ENCODE data around the gene CCDC70. TPM values are rescaled to one million over a fixed set of nuclear protein-coding genes. Genes with fewer than 3 reads are reported as not detected.
"Not testable (repeated sequence)": the region's sequence is repeated elsewhere in the genome, so short reads cannot be mapped to it uniquely, and the experiment has no call there.

CCDC70 gene
- total RNA-seq, 1 donor from 2014 or later = not detected

DNA sequence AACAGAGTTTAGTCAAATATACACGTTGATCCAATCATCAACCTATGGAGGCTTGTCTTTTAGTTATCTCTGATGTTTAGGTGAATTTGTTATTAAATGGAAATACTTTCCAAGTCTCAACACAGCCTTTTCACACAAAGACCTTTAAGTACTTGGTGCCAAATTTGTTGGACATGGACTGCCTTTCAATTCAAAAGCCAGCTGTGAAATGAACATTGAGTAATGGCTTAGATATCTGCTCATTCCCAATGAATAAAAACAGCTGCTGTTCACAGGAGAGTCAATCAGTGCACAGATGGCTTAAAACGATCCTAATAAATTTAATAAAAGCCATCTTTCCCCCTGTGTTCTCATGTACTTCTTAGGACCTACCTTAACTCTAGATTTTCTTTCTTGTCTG is 37.9 kb upstream of the CCDC70 start:
- H3K36me3 ChIP-seq = no peaks in the 10 kb centered on the region
- H3K4me1 ChIP-seq = peaks cover 32% of the 10 kb centered on the region
- H3K4me3 ChIP-seq = no peak overlapping the region
- no peak for DNase-seq (ENCODE audit: extremely low spot score in 2 of 2)
- H3K9me3 ChIP-seq = no peaks in the 10 kb centered on the region
- no peak overlapping the region for H3K27ac ChIP-seq
- intact Hi-C loops (cut with DNase I) = no loop called here
- TF ChIP-seq POLR2AphosphoS5 (IDR thresholded peaks at IDR 0.05; ENCODE audit: insufficient read depth in 1 of 2, low read depth in 1 of 2) (no peak), POLR2A (IDR thresholded peaks at IDR 0.05) (no peak), CTCF (IDR thresholded peaks at IDR 0.05) (no peak)
- H3K27me3 ChIP-seq = no peaks in the 10 kb centered on the region

GRCh38 chr13:51824712-51825111 is 37.1 kb upstream of the CCDC70 start:
- DNase-seq (ENCODE audit: extremely low spot score in 2 of 2); H3K36me3 ChIP-seq; H3K4me3 ChIP-seq; H3K9me3 ChIP-seq; H3K27ac ChIP-seq; intact Hi-C loops (cut with DNase I); H3K27me3 ChIP-seq: not testable (repeated sequence)
- peaks cover 27% of the 10 kb centered on the region for H3K4me1 ChIP-seq

DNA sequence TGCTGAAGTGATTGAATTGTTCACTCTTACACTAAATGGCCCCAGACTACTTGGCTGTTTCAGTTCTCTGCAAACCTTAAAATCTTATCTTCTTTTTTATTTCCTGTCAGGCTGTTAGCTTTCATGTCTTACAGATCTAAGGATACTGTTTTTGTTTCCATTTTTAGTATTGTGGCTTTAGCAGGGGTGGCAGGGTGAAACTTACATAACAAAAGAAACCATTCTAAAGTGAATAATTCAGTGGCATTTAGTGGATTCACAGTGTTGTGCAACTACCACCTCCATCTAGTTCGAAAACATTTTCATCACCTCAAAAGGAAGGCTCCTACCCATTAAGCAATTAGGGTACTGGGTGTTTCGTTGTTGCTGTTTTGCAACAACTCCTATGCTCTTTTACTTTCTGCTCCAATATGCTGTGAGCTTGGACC is 36.6 kb upstream of the CCDC70 start:
- Histone ChIP-seq H3K27ac (no peak overlapping the region), H3K4me1 (peaks cover 27% of the 10 kb centered on the region), H3K36me3 (no peaks in the 10 kb centered on the region), H3K9me3 (no peaks in the 10 kb centered on the region), H3K4me3 (no peak overlapping the region), H3K27me3 (no peaks in the 10 kb centered on the region)
- intact Hi-C loops (cut with DNase I) = no loop called here
- DNase-seq (ENCODE audit: extremely low spot score in 2 of 2) = no peak
- TF ChIP-seq CTCF (IDR thresholded peaks at IDR 0.05) = no peak
- no peak for TF ChIP-seq POLR2AphosphoS5 (IDR thresholded peaks at IDR 0.05; ENCODE audit: insufficient read depth in 1 of 2, low read depth in 1 of 2)
- no peak for TF ChIP-seq POLR2A (IDR thresholded peaks at IDR 0.05)

DNA sequence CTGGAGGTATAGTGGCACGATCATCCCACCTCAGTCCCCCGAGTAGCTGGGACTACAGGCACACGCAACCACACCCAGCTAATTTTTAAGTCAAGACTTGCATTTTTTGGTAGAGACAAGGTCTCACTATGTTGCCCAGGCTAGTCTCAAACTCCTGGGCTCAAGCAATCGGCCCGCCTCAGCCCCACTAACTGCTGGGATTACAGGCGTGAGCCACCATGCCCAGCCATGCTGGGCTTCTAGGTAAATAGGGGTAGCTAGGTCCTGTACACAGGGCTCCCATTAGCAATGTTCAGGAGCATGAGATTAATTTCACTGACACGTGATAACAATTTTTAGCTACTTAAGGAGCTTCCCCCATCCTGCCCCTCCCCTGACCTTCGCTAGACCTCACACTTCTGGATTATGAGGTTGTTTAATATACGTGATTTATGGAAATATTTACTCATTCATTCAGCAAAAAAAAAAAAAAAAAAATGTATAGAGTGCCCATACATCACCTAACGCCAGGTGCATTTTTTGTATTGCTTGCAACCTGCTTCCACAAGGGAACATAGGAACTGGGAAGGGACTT is 36.0 kb upstream of the CCDC70 start:
- no peaks in the 10 kb centered on the region for H3K9me3 ChIP-seq
- no peaks in the 10 kb centered on the region for H3K36me3 ChIP-seq
- no peak for DNase-seq (ENCODE audit: extremely low spot score in 2 of 2)
- intact Hi-C loops (cut with DNase I) = no loop called here
- H3K4me1 ChIP-seq = peaks cover 27% of the 10 kb centered on the region
- no peak overlapping the region for H3K4me3 ChIP-seq
- no peaks in the 10 kb centered on the region for H3K27me3 ChIP-seq
- H3K27ac ChIP-seq = no peak overlapping the region
- TF ChIP-seq CTCF (IDR thresholded peaks at IDR 0.05) = no peak
- no peak for TF ChIP-seq POLR2A (IDR thresholded peaks at IDR 0.05)
- TF ChIP-seq POLR2AphosphoS5 (IDR thresholded peaks at IDR 0.05; ENCODE audit: insufficient read depth in 1 of 2, low read depth in 1 of 2) = no peak

- Histone ChIP-seq H3K27ac (no peak overlapping the region), H3K36me3 (no peaks in the 10 kb centered on the region), H3K4me1 (peaks cover 27% of the 10 kb centered on the region), H3K9me3 (no peaks in the 10 kb centered on the region), H3K27me3 (no peaks in the 10 kb centered on the region), H3K4me3 (no peak overlapping the region)
- no peak for DNase-seq (ENCODE audit: extremely low spot score in 2 of 2)
- TF ChIP-seq POLR2AphosphoS5 (IDR thresholded peaks at IDR 0.05; ENCODE audit: insufficient read depth in 1 of 2, low read depth in 1 of 2) (peak in 1 of 2 donors; percentile 40), CTCF (IDR thresholded peaks at IDR 0.05) (no peak)
- intact Hi-C loops (cut with DNase I) = no loop called here
Measured at GRCh38 chr13:51826606-51827005, 35.2 kb upstream of the CCDC70 start.

Data from vagina (tissue), 2 donors.